IPS-NIHi11 (cell line): ENCODE measurements around the gene PCNT.
"Not testable (repeated sequence)": the region's sequence is repeated elsewhere in the genome, so short reads cannot be mapped to it uniquely, and the experiment has no call there.

Experiments used
- DNase-seq: peaks from one replicate; pipeline ENCODE4 v3.0.0; 2012; ENCODE audit warnings: mixed read lengths, low spot score

Gene PCNT

DNA sequence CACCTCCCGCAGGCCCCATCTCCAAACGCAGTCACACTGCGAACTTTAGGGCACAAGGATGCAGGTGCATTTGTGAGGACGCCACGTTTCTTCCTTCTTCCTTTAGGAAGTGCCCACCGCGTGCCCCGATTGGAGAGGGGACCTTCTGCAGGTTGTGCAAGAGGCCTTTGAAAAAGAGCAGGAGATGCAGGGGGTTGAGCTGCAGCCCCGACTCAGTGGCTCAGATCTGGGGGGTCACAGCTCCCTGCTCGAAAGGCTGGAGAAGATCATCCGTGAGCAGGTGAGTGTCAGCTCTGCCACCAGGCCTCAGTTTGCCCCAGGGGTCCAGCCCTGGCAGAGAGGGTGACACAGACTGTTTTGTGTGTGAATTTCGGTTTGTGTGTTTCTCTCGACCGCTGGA is 103.6 kb downstream of the PCNT start:
- DNase-seq: no peak

DNA sequence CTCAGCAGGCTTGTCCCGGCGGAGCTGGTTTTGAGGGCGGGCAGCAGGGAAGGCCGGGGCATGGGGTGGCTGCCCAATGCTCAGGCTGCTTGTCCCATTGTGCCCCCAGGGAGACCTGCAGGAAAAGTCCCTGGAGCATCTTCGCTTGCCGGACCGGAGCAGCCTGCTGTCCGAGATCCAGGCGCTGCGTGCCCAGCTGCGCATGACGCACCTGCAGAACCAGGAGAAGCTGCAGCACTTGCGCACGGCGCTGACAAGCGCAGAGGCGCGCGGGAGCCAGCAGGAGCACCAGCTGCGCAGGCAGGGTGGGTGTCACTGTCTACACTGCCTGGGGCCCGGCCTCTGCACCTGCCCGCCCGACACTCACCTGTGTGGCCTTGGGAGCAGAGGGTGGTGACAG is 104.3 kb downstream of the PCNT start:
- no peak for DNase-seq

DNA sequence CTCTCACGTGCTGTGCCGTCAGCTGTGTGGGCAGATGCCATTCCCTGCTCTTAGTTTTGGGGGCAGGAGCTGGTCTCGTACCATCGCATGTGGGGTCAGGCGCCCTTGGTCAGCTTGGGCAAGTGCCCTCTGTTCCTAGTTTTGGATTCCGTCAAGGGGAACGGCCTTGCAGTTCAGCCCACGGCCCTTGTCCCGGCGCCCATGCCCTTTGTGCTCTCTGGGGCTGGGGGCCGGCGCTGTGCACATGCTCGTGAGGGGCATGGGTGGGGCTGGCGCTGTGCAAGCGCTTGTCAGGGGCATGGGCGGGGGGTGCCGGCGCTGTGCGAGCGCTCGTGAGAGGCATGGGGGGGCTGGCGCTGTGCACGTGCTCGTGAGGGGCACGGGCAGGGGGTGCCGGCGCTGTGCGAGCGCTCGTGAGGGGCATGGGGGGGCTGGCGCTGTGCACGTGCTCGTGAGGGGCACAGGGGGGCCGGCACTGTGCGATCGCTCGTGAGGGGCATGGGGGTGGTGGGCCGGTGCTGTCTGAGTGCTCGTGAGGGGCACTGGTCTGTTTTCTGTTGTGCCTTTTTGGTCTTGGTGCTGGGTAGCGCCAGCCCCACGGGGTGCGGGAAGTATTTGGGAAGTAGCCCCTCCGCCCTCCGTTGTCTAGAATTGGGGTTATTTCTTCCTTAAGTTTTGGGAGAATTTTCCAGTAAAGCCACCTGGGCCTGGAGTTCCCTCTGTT is 105.2 kb downstream of the PCNT start:
- no peak for DNase-seq

DNA sequence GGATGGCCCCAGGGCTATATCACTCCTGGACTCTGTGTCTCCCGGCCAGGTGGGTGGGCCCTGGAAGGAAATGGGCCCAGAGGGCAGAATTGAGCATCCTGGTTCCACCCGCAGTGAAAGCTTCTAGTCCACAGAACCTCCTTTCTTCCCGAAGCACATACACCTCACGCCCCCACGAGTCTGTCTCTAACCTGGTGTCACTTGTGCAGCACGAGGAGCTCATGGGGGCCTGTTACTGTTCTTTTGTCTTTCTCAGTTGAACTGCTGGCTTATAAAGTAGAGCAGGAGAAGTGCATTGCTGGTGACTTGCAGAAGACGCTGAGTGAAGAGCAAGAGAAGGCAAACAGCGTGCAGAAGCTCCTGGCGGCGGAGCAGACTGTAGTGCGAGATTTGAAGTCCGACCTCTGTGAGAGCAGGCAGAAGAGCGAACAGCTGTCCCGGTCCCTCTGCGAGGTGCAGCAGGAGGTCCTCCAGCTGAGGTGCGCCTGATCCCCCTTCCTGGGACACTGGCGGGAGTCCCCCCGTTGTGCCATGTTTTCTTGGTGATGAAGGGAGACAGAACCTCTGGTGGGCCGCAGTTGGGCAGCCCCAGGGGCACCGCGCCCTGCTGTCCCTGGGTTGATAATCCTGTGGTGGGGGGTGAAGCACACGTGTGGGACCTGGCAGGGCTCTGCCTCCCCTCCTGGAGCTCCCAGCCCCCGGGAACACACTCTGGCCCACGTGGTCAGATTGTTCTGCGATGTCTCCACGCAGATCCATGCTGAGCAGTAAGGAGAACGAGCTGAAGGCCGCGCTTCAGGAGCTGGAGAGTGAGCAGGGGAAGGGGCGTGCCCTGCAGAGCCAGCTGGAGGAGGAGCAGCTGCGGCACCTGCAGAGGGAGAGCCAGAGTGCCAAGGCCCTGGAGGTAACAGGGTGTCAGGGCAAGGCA is 106.1 kb downstream of the PCNT start:
- DNase-seq: no peak

DNA sequence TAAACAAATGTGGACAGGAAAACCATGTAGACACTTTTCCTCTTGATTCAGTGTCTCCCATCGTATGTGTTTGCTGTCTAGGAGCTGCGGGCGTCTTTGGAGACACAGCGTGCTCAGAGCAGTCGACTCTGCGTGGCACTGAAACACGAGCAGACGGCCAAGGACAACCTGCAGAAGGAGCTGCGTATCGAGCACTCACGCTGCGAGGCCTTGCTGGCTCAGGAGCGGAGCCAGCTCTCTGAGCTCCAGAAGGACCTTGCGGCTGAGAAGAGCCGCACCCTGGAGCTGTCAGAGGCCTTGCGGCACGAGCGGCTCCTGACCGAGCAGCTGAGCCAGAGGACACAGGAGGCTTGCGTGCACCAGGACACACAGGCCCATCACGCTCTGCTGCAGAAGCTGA is 107.5 kb downstream of the PCNT start:
- no peak for DNase-seq

DNA sequence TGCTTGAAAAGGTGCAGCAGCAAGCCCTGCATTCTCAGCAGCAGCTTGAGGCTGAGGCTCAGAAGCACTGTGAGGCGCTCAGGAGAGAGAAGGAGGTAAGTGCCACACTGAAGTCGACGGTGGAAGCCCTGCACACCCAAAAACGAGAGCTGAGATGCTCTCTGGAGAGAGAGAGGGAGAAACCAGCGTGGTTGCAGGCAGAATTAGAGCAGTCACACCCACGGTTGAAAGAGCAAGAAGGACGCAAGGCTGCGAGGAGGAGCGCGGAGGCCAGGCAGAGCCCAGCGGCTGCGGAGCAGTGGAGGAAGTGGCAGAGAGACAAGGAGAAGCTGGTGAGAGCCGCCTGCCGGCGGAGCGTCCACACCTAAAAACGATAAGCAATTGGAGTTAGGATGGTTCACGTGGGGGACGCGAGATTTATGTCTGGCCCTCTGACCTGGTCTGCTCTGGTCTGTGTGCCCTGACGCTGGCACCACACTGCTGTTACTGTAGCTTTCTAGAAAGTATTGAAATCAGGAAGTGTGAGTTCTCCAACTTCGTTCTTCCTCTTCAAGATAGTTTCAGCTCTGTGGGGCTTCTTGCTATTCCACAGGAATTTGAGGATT is 108.0 kb downstream of the PCNT start:
- no peak for DNase-seq

DNA sequence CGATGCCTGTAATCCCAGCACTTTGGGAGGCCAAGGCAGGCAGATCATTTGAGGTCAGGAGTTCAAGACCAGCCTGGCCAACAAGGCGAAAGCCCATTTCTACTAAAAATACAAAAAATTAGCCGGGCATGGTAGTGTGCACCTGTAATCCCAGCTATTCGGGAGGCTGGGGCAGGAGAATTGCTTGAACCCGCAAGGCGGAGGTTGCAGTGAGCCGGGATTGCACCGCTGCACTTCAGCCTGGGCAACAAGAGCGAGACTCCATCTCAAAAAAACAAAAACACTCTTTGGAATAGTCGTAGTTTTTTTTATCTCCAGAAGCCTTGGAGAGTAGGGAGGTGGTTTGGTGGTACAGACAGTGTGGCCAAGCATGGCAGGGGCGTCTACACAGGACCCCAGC is 109.2 kb downstream of the PCNT start:
- not testable (repeated sequence) for DNase-seq

DNA sequence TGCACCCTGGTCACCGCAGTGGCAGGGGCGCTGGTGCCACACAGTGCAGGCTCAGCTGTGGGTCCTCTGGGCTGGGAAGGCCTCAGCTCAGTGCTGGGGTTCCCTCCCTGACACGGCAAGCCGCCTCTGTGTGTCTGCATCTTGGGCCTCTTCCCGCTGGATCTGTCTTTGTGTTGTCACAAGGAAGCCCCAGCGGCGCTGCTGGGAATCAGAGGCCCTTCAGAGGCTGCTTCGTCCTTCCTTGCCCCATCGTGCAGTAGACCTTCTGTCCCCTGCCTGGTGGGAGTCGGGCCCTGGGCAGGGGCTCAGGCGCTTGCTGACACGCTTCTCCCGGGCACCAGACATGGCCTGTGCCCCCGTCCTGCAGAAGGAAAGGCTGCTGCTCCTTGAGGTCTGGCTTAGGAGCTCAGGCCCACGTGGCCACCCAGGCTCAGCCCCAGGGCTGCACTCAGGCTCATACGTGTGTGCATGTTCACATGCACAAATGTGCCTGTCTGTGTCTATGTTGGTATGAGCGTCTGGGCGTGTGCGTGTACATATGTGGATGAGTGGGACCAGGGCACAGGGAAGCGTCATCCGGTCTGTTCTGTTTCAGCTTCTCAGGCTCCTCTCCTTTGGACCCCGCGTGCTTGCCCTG is 110.5 kb downstream of the PCNT start:
- DNase-seq: no peak

DNA sequence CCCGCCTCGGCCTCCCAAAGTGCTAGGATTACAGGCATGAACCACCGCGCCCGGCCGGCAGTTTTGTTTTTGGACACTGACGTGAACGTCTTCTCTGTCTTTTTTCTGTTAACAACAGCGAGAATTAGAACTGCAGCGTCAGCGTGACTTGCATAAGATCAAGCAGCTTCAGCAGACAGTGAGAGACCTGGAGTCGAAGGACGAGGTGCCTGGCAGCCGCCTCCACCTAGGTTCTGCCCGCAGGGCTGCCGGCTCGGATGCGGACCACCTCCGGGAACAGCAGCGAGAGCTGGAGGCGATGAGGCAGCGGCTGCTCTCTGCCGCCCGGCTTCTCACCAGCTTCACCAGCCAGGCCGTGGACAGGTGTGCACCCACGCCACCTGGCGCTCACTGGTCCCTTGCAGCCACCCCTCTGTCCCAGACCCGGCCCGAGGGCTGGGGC is 111.9 kb downstream of the PCNT start:
- peak; percentile 38 for DNase-seq

DNA sequence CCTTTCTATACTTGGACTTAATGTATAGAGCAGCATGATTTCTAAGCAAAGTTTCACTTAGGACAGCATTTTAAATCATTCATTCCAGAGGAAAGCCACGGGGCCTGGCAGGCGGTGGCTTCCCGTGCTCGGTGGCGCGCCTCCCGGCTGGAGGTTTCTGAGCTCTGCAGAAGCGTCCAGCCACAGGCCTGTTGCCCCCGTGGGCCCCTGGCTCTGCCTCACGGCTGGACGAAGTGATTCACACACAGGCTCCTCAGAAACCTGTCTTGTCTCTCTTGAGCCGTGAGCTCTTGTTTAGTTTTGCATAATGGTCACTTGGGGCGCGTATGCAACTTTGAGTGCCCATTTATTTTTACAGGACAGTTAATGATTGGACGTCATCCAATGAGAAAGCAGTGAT is 112.7 kb downstream of the PCNT start:
- no peak for DNase-seq

DNA sequence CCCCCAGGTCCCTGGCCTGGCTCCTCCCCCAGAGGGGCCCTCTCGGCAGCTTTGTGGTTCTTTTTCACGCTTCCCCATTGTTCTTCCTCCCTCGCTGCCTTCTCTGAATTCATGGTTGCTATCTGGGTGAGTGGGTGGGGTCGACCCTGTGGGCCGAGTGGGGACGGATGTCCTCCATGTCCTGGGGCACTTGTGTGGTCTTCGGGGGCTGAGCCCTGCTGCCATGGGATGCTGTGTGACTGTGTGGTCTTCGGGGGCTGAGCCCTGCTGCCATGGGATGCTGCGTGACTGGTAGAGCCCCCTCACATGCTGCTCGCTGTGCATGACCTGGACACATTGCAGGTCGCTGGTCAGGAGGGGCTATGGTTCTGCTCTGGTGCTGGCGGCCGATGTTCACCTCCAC is 113.1 kb downstream of the PCNT start:
- no peak for DNase-seq

DNA sequence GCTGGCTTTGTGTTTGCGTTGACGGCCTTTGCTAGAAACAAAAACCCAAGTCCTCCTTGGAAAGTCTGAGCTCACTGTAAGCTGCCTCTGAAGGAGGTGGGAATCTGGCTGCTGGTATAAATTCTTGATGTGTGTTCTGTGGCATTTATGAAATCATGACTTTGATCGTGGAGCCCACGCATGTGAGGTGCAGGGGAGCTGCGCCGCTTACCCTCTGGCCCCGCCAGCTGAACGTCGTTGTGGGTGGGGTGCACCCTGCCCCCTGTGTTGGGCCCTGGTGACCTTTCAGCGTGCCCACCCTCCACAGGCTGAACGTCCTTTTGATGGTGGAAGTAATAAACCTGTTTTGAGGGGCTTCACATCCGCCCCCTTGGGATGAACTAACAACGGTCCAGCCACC is 113.6 kb downstream of the PCNT start:
- DNase-seq: no peak

DNA sequence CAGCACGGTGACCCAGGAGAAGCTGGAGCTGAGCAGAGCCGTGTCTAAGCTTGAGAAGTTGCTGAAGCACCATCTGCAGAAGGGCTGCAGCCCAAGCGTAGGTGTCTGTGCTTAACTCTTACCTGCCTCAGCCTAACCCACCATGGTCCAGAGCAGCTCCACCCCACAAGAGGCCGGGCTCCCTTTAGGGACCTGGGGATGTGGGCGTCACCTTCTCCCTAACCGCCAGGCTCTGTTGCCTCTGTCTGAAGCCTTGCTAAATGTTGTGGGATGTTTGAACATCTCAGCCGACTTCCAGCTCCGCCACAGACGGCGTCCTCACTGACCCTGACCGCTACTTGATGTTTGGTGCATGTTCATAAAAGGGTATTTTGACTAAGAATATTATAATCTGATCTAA is 114.3 kb downstream of the PCNT start:
- no peak for DNase-seq

DNA sequence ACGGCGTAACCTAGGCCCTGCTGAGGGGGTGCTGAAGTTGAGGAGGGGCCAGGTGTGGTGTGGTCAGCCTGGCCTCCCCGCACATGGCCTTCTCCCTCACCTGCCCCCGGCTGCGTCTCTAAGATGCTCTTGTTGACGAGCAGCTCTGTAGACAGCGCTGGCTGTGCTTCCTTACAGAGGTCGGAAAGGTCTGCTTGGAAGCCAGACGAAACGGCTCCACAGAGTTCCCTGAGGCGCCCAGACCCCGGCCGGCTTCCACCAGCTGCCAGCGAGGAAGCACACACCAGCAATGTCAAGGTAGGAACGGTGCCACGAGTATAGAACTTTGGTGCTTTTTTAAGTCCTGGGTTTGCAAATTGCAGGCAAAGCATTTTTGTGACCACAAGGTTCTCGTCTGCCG is 116.0 kb downstream of the PCNT start:
- no peak for DNase-seq

DNA sequence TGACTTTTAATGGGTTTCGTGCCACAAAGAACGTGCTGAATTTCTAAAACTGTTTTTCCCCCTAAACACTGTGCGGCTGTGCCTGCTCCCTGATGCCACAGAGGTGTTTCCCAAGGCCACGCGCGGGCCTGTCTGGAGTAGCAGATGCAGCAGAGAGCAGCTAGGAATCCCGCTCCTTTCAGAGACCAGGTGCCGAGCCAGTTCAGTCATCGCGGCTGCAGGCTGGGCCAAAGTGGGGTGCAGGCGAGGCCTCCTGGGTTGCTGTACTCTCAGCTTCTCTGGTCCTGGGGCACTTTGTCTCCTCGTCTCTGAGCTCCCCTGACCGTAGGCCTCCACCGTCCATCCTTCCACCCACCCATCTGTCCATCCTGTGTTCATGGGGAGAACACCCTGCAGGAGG is 117.4 kb downstream of the PCNT start:
- DNase-seq: no peak

DNA sequence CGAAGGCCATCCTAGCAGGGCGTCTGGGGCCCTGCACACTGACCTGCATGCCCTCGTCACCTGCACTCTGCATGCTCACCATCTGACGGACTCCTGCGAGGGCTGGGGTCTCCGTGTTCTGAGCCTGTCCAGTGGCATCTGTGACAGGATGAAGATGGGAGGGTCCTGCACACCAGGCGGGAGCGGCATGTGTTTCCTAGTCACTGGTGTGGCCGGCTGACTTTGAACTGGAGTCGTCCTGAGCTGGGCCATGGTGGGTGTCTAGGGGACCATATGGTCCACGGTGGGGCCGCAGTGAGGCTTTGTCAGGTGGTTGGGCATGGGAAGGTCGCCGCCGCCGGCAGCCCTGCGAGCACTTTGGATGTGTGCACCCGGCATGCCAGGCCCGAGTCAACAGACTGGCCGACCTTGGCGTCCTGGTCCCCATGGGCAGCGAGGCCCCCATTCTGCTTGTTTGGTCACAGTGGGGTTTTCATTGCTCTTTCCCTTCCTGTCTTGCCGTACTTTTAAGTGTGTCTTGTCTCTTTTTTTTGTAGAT is 118.1 kb downstream of the PCNT start:
- no peak for DNase-seq

DNA sequence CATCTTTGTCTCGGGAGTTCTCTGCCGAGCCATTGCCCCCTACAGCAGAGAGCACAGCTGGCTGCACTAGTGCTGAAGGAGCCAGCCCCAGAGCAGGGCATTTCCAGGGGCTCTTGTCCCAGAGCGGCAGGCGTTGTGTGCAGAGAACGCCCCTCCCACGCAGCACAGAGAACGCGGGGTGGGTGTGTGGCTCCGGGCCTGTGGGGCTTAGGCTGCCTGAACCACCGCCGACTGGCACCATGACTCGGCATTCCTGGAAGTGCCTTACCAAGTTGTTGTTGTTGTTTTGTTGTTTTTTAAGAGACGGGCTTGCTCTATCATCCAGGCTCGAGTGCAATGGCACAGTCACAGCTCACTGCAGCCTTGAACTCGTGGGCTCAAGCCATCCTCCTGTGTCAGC is 119.0 kb downstream of the PCNT start:
- DNase-seq: peak; percentile 9

DNA sequence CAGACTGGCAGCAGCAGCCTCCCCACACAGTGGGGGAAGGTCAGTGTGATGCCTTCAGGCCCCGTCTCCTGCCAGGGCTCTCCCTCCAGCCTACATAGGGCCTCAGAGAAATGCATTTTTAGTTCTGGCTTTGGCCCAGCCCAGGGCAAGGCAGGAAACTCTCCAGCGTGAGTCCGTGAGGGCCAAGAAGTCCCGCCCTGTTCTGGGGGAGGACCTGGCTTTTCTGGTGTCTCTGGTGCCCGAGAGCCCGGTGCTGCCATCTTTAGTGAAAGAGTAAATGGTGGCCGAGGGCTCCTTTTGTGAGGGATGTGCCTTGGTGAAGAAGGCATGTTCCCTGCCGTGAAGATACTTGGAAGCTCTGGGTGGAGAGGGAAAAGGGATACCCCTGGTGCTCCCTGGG is 120.0 kb downstream of the PCNT start:
- DNase-seq: no peak

DNA sequence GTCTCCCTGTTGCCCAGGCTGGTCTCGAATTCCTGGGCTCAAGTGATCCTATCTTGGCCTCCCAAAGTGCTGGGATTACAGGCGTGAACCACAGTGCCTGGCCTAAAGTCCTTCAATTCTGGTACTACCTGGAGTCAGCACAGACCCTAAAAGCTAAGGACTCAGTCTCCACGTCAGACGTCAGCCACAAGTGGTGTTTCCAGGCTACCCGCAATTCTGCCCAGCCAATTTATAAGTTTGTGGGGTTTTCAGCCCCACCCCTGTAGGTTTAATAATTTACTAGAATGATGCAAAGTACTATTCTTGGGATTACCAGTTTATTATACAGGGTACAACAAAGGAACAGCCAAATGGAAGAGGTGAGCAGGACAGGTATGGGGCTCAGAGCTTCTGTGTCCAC is 124.2 kb downstream of the PCNT start:
- no peak for DNase-seq

DNA sequence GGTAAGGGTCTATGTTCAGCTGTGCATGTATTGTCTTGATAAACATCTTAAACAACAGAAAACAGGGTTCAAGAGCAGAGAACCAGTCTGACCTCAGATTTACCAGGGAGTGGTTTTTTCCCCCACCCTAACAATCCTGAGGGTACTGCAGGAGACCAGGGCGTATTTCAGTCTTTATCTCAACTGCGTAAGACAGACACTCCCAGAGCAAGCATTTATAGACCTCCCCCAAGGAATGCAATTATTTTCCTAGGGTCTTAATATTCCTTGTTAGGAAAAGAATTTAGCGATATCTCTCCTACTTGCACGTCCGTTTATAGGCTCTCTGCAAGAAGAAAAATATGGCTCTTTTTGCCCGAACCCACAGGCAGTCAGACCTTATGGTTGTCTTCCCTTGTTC is 124.9 kb downstream of the PCNT start:
- not testable (repeated sequence) for DNase-seq

DNA sequence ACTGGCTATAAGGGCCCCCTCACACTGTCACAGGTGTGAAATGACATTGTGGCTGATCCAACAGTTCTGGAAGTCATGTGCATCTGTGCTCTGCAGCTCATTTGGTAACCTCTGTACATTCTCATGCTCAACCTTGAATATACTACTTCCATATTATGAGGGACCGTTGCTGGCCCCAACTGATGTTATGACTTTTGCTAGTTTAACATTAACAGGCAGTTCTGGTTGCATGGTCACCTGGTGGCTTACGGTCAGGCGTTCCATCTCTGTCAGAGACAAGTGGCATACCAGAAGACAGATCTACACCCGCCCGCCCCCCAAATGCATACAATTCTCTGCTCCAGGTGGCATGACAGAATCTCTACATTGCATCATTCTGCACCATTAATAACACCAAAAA is 128.8 kb downstream of the PCNT start:
- DNase-seq: no peak

DNA sequence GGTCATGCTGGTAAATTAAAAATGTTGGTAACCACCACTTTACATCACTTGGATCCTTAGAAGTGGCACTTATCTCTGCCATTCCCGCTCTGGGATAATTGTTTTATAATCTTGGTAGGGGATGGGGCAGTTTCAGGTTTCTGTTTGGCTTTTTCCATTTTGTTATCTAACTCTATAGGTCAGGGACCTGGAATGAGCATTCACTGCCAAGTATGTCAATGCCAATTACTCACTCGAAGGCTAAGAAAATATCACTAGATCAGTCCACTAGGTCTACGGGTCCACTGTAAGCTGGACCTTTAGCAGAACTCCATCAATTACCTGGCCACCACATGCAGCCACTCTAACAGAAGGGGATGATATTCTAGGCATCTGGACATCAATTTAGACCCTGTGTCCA is 130.2 kb downstream of the PCNT start:
- DNase-seq: no peak
